IMR-90 (cell line): ENCODE measurements around the gene GRB10. TPM values are rescaled to one million over a fixed set of nuclear protein-coding genes. Genes with fewer than 3 reads are reported as not detected.

Source experiments
- ATAC-seq: fragments of 200-7000 bp; cut with Tn5 transposase; 2 replicates; pipeline ENCODE4 v1.9.1; 2020; ENCODE audit warnings: low read depth, mild to moderate bottlenecking, moderate library complexity
- BruUV-seq: library from RNA; stranded (reverse); fragments of 400-500 nt; replicated peaks from 2 replicates; lab custom pipeline; 2021; lab: Mats Ljungman, UMichigan
- CTCF ChIA-PET: fragments of 300-600 bp; formaldehyde crosslinking; extraction: SDS; loops from one replicate; lab custom pipeline; 2021; ENCODE audit warnings: antibody characterized with exemption; lab: Yijun Ruan, JAX
- POLR2A ChIA-PET: fragments of 300-600 bp; sonication (Branson Sonifier 250); formaldehyde crosslinking; loops from one replicate; lab custom pipeline; 2022; ENCODE audit warnings: antibody characterized with exemption; ENCODE audit not compliant: unreplicated experiment; lab: Charles Lee
- DNase-seq: peaks from one replicate; pipeline ENCODE4 v3.0.0; 2013
- H2AFZ ChIP-seq: replicated peaks from 2 replicates; pipeline ENCODE3; 2013; ENCODE audit warnings: low read length, mild to moderate bottlenecking; ENCODE audit not compliant: poor library complexity
- H2AK5ac ChIP-seq: 2 replicates; pipeline ENCODE4 v1.6.1; 2013; ENCODE audit warnings: low read depth, low read length, inconsistent platforms
- H2AK9ac ChIP-seq: replicated peaks from 2 replicates; pipeline ENCODE3; 2013; ENCODE audit warnings: mild to moderate bottlenecking, low read depth, low read length, moderate library complexity; ENCODE audit not compliant: poor library complexity
- H2BK120ac ChIP-seq: 2 replicates; pipeline ENCODE4 v1.6.1; 2013; ENCODE audit warnings: low read depth, low read length, inconsistent platforms
- H2BK15ac ChIP-seq: 3 replicates; pipeline ENCODE4 v1.6.1; 2013; ENCODE audit warnings: low read depth, low read length, inconsistent platforms
- H2BK20ac ChIP-seq: 2 replicates; pipeline ENCODE4 v1.6.1; 2013; ENCODE audit warnings: low read depth, mild to moderate bottlenecking, inconsistent platforms, low read length, moderate library complexity
- H2BK5ac ChIP-seq: 2 replicates; pipeline ENCODE4 v1.6.1; 2013; ENCODE audit warnings: mild to moderate bottlenecking, low read depth, low read length, inconsistent platforms; ENCODE audit not compliant: poor library complexity, severe bottlenecking
- H3K14ac ChIP-seq: replicated peaks from 2 replicates; pipeline ENCODE4 v1.6.1; 2013; ENCODE audit warnings: low read depth, low read length, inconsistent platforms
- H3K18ac ChIP-seq: 2 replicates; pipeline ENCODE4 v1.6.1; 2013; ENCODE audit warnings: low read depth, low read length, control low read depth
- H3K23ac ChIP-seq: 2 replicates; pipeline ENCODE4 v1.6.1; 2013; ENCODE audit warnings: low read depth, low read length, inconsistent platforms
- H3K27ac ChIP-seq: 2 replicates; pipeline ENCODE4 v1.5.1; 2013; ENCODE audit warnings: mild to moderate bottlenecking, control low read depth, low read length; ENCODE audit not compliant: insufficient read depth
- H3K27me3 ChIP-seq: 2 replicates; pipeline ENCODE4 v1.6.1; 2013; ENCODE audit warnings: low read length; ENCODE audit not compliant: control insufficient read depth, insufficient read depth
- H3K36me3 ChIP-seq: 2 replicates; pipeline ENCODE4 v1.6.1; 2013; ENCODE audit warnings: low read length, mixed read lengths; ENCODE audit not compliant: control insufficient read depth, insufficient read depth
- H3K4ac ChIP-seq: 2 replicates; pipeline ENCODE4 v1.6.1; 2013; ENCODE audit warnings: low read depth, low read length, inconsistent platforms
- H3K4me1 ChIP-seq: 2 replicates; pipeline ENCODE4 v1.6.1; 2013; ENCODE audit warnings: low read length, mixed read lengths; ENCODE audit not compliant: control insufficient read depth, insufficient read depth
- H3K4me2 ChIP-seq: 2 replicates; pipeline ENCODE4 v1.6.1; 2013; ENCODE audit warnings: low read depth, mild to moderate bottlenecking, control low read depth, low read length, moderate library complexity
- H3K4me3 ChIP-seq: 2 replicates; pipeline ENCODE4 v1.5.1; 2013; ENCODE audit warnings: low read depth, mild to moderate bottlenecking, control low read depth, low read length, moderate library complexity; ENCODE audit not compliant: insufficient read depth
- H3K56ac ChIP-seq: 2 replicates; pipeline ENCODE4 v1.6.1; 2013; ENCODE audit warnings: low read length, inconsistent platforms; ENCODE audit not compliant: insufficient read depth; ENCODE audit errors: extremely low read depth
- H3K79me1 ChIP-seq, 2 experiments: 2 replicates each; pipeline ENCODE4 v1.6.1; 2013; ENCODE audit warnings: low read length in 2 of 2, inconsistent platforms in 1 of 2, low read depth in 1 of 2
- H3K9ac ChIP-seq: 2 replicates; pipeline ENCODE4 v1.6.1; 2013; ENCODE audit warnings: low read depth, low read length, control low read depth
- H3K9me1 ChIP-seq: 2 replicates; pipeline ENCODE4 v1.6.1; 2013; ENCODE audit warnings: low read length, inconsistent platforms; ENCODE audit not compliant: insufficient read depth
- H3K9me3 ChIP-seq: 2 replicates; pipeline ENCODE4 v1.6.1; 2013; ENCODE audit warnings: low read length; ENCODE audit not compliant: control insufficient read depth, insufficient read depth
- H4K20me1 ChIP-seq: 2 replicates; pipeline ENCODE4 v1.6.1; 2013; ENCODE audit warnings: low read length, inconsistent platforms; ENCODE audit not compliant: insufficient read depth
- H4K5ac ChIP-seq: 2 replicates; pipeline ENCODE4 v1.6.1; 2013; ENCODE audit warnings: mild to moderate bottlenecking, low read depth, low read length, control low read depth
- H4K8ac ChIP-seq, 2 experiments: 2 replicates each; pipeline ENCODE4 v1.6.1; 2013; ENCODE audit warnings: low read depth in 2 of 2, low read length in 2 of 2, control low read depth in 1 of 2, inconsistent platforms in 1 of 2
- H4K91ac ChIP-seq: 2 replicates; pipeline ENCODE4 v1.6.1; 2013; ENCODE audit warnings: low read depth, low read length, inconsistent platforms; ENCODE audit not compliant: insufficient read depth
- CHD1 ChIP-seq: IDR thresholded peaks from 2 replicates; pipeline ENCODE4 v1.6.1; 2012; ENCODE audit warnings: low read depth, low read length, improper control_type of control experiment
- MAFK ChIP-seq: IDR thresholded peaks from 2 replicates; pipeline ENCODE4 v1.6.1; 2012; ENCODE audit warnings: low read depth, low read length, improper control_type of control experiment
- NFE2L2 ChIP-seq: fragments of 150-350 bp; IDR thresholded peaks from 2 replicates; pipeline ENCODE4 v1.6.1; 2016; ENCODE audit warnings: low read depth, mild to moderate bottlenecking, low read length
- POLR2A ChIP-seq: IDR thresholded peaks from 2 replicates; pipeline ENCODE4 v1.6.1; 2012; ENCODE audit warnings: mild to moderate bottlenecking, low read depth, low read length
- RAD21 ChIP-seq: IDR thresholded peaks from 2 replicates; pipeline ENCODE4 v1.6.1; 2012; ENCODE audit warnings: low read length, improper control_type of control experiment
- RCOR1 ChIP-seq: IDR thresholded peaks from 2 replicates; pipeline ENCODE4 v1.6.1; 2012; ENCODE audit warnings: mild to moderate bottlenecking, low read length, improper control_type of control experiment; ENCODE audit not compliant: insufficient replicate concordance
- dilution Hi-C: fragments of 300-500 bp; cut with HindIII; formaldehyde crosslinking; loops from one replicate; pipeline ENCODE4 v1.14.3; 2018; ENCODE audit warnings: low sequenced_read_pairs; ENCODE audit not compliant: unreplicated experiment
- in situ Hi-C: fragments of 300-500 bp; cut with MboI; formaldehyde crosslinking; loops from 3 replicates; pipeline ENCODE4 v1.14.3; 2019; ENCODE audit warnings: low sequenced_read_pairs, inconsistent platforms, mixed read lengths
- intact Hi-C: fragments of 100-400 bp; cut with micrococcal nuclease; formaldehyde crosslinking; loops from 2 replicates; pipeline ENCODE4 v1.10.0; 2022
- polyA plus RNA-seq, 3 experiments: library from polyadenylated mRNA; depleted of rRNA; stranded (reverse); fragments of >200 nt; gene quantifications; 2 replicates each; pipeline ENCODE4 v1.2.3, GENCODE V29; 2012; ENCODE audit warnings: low replicate concordance in 1 of 3
- total RNA-seq: library from RNA; depleted of rRNA; stranded (reverse); fragments of >200 nt; gene quantifications from 2 replicates; pipeline ENCODE4 v1.2.3, GENCODE V29; 2012

Gene GRB10
- total and polyA plus RNA-seq, 2 of the 4 experiments (the other 2 are of a cell fraction), result 6.3 to 15.1 TPM

GRCh38 chr7:50735333-50735732 lies 47.4 kb downstream of the GRB10 start:
- H3K4me1 ChIP-seq, result peaks cover 16% of the 10 kb centered on the region
- dilution Hi-C loops, result no loop called here
- no peak overlapping the region for H3K56ac ChIP-seq
- H3K4me2 ChIP-seq, result no peak overlapping the region
- H2BK15ac ChIP-seq, result no peak overlapping the region
- peaks cover 54% of the 10 kb centered on the region; the same call in 1 of the 2 replicates for H4K20me1 ChIP-seq
- H2AK5ac ChIP-seq, result no peak overlapping the region
- no peak overlapping the region for H2AK9ac ChIP-seq
- H2BK20ac ChIP-seq, result no peak overlapping the region
- no peak overlapping the region for H3K9ac ChIP-seq
- no peak overlapping the region for H4K5ac ChIP-seq
- no TSS peak for BruUV-seq
- H2AFZ ChIP-seq, result no peak overlapping the region
- no peak overlapping the region for H3K4me3 ChIP-seq
- DNase-seq (no peak), ATAC-seq (no peak)
- no peaks in the 10 kb centered on the region for H3K9me3 ChIP-seq
- no peak overlapping the region for H3K23ac ChIP-seq
- no peak overlapping the region for H2BK120ac ChIP-seq
- H3K79me1 ChIP-seq, result peaks cover 52 to 68% of the 10 kb centered on the region in 2 experiments
- H3K36me3 ChIP-seq, result peaks cover 5% of the 10 kb centered on the region; the same call in 1 of the 2 replicates
- H2BK5ac ChIP-seq, result no peak overlapping the region
- H3K27ac ChIP-seq, result no peak overlapping the region
- H3K18ac ChIP-seq, result no peak overlapping the region
- in situ Hi-C loops, result no loop called here
- CTCF ChIA-PET, result interaction anchor here (1.0 kb wide), 1 partner anchor 425 kb away, joined by 3 read pairs; no protein-coding TSS in a partner anchor
- no peaks in the 10 kb centered on the region for H3K27me3 ChIP-seq
- H3K4ac ChIP-seq, result no peak overlapping the region
- POLR2A ChIA-PET, result no interaction called here
- TF ChIP-seq MAFK (no peak), RCOR1 (no peak), NFE2L2 (no peak), CHD1 (no peak), RAD21 (no peak), POLR2A (no peak)
- H4K8ac ChIP-seq, result no peak overlapping the region
- H3K9me1 ChIP-seq, result peaks cover 19% of the 10 kb centered on the region
- intact Hi-C loops, result no loop called here
- no peak overlapping the region for H3K14ac ChIP-seq
- no peak overlapping the region for H4K91ac ChIP-seq
